ENCODE results near the gene SPAG7.

SPAG7 gene

DNA sequence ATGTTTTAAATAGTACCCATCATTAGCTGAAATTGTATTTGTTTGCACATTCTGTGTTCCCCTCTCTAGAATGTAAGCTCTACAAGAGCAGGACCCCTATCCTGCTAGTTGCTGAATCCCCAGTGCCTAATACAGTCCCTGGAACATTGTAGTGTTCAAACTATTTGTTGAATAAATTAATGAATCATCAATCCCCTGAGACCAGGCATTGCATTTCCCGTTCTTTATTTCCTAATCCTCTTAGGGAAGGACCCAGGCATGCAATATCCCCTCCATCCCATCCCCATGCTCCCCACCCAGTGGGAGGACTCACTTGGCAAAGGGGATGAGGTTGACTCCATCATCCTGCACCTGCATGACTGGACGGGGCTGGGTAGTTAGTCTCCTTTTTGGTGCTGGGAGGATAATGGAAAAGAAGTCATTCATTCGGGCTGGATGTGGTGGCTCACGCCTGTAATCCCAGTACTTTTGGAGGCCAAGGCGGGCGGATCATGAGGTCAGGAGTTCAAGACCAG lies 26.5 kb upstream of the SPAG7 start:
- ATAC-seq (replicated peaks; ENCODE audit: extremely low read depth, poor library complexity, severe bottlenecking), result no peak

DNA sequence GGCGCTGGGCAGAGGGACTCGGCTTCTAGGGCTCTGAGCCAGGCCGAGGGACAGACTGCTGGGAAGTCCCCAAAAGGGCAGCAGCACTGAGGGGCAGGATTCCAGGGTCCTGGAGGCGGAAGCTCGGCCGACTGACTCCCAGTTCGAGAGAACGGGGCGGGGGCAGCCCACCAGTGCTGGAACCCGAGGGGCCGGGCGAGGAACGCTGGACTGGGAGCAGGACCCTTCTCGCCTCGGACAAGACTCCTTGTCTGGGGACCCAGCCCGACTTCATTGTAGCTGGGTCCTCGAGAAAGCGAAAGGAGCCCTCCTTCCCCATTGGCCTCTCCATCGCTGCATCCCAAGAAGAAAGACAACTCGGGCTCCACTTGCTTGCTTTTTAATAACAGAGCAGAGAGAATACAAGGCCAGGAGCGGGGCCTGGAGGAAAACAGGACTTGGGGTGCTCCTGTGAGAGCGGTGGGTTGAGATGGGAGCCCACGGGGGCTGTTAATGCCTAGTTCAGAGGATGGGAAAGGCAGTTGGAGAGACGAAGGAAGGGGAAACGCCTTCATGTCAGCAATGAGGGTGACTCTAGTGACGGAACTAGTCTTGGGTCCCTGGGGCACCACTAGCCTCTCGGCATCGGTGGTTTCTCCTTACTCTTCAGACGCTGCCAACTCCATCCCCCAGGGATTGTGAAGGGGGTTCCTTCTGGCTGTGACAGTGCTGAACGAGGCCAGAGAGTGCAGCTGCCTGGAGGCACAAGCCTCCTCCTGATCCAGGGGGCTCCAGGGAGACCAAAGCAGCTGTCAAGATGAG lies 20.4 kb upstream of the SPAG7 start:
- Mint-ChIP-seq H3K36me3 (ENCODE audit: insufficient read depth) (peaks cover 5% of the 10 kb centered on the region), H3K4me1 (peaks cover 39% of the 10 kb centered on the region)

More for the DNA sequence above, 26.5 kb upstream of the SPAG7 start:
- H3K36me3 Mint-ChIP-seq (ENCODE audit: insufficient read depth), result peaks cover 8% of the 10 kb centered on the region
- peaks cover 30% of the 10 kb centered on the region for H3K4me1 Mint-ChIP-seq
- H3K27ac Mint-ChIP-seq (ENCODE audit: low read depth), result no peak overlapping the region
- H3K4me3 Mint-ChIP-seq, result no peak overlapping the region
- H3K9me3 Mint-ChIP-seq, result no peaks in the 10 kb centered on the region
- DNase-seq (ENCODE audit: low spot score in 2 of 2), result no peak
- no peaks in the 10 kb centered on the region for H3K27me3 Mint-ChIP-seq

DNA sequence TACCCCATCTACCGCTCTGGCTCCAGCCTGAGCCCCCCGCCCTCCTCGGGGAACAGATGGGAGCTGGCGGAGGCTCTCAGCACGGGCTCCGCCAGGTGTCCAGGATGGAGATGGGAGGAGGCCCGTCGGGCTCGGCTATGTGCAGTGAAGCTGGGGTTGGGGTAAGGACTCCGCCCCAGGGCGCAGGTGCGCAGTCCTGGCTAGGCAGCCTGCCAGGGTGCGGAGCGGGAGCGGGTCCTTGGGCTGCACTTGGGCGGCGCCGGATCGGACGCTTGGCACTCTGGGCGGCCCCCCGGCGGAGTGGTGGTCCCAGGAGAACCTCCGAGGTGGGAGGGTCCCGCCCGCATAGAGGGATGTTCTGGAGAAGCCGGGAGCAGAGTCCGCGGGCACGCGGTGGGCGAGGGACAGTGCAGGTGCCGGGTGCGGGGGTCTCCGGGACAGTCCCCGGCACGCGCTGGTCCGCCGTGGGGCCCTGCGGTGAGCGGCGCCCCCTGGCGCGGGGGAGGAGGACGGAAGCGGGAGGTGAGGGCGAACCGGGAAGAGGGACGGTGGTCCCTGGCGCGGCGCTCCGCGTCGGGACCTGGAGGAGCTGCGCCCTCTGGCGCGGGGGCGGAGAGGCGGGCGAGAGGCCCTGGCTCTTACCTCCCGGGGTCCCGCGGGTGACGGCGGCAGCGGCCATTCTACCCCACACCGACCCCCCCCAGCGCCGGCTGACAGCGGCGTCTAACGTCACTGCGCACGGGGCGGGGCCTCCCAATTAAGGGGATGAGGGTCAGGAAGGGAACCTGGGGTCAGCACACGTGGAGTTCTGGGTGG lies 19.5 kb upstream of the SPAG7 start, which contains the start of gene CAMTA2:
Gene CAMTA2 (minus strand): TSS at position 725 of the 816 bp plus-strand sequence. CDS start 1,453 bp downstream, outside the sequence.
- Mint-ChIP-seq H3K36me3 (ENCODE audit: insufficient read depth) (peaks cover 8% of the 10 kb centered on the region), H3K9me3 (no peaks in the 10 kb centered on the region), H3K27me3 (no peaks in the 10 kb centered on the region), H3K27ac (ENCODE audit: low read depth) (peak within 1 kb of the TSS; percentile 88), H3K4me1 (peaks cover 43% of the 10 kb centered on the region), H3K4me3 (peak within 1 kb of the TSS; percentile 91)
- DNase-seq (ENCODE audit: low spot score in 2 of 2) (peak; percentile 69 to 72), ATAC-seq (replicated peaks; ENCODE audit: extremely low read depth, poor library complexity, severe bottlenecking) (peak; percentile 90)

More for the DNA sequence above, 20.4 kb upstream of the SPAG7 start:
- ATAC-seq (replicated peaks; ENCODE audit: extremely low read depth, poor library complexity, severe bottlenecking), result peak; percentile 12
- Mint-ChIP-seq H3K27me3 (no peaks in the 10 kb centered on the region), H3K27ac (ENCODE audit: low read depth) (peak overlapping the region; percentile 88), H3K9me3 (no peaks in the 10 kb centered on the region), H3K4me3 (peak overlapping the region; percentile 91)
- DNase-seq (ENCODE audit: low spot score in 2 of 2), result peak in 1 of 2 donors; percentile 16

DNA sequence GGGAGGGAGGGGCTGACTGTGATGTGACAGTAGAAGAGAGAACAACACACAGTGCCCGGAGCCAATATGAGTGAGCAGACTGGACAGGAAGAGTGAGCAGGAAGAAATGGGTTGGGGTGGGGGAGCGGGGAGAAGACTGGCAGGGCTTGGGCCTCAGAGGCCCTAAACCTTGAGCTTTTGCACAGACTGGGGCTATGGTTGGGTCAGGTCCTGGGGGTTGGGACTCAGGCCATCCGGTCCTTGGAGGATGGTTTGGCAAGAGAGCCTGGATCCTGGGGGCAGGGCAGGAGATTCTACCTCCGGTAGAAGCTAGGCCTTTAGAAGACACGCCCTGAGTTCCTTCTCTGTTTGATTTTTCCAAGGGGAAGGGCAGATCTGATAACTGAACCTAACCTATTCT lies 18.8 kb upstream of the SPAG7 start:
- ATAC-seq (replicated peaks; ENCODE audit: extremely low read depth, poor library complexity, severe bottlenecking), result no peak
- Mint-ChIP-seq H3K36me3 (ENCODE audit: insufficient read depth) (peaks cover 9% of the 10 kb centered on the region), H3K4me1 (peaks cover 49% of the 10 kb centered on the region), H3K4me3 (peak overlapping the region; percentile 91), H3K27ac (ENCODE audit: low read depth) (peak overlapping the region; percentile 88), H3K9me3 (no peaks in the 10 kb centered on the region), H3K27me3 (no peaks in the 10 kb centered on the region)
- no peak for DNase-seq (ENCODE audit: low spot score in 2 of 2)

DNA sequence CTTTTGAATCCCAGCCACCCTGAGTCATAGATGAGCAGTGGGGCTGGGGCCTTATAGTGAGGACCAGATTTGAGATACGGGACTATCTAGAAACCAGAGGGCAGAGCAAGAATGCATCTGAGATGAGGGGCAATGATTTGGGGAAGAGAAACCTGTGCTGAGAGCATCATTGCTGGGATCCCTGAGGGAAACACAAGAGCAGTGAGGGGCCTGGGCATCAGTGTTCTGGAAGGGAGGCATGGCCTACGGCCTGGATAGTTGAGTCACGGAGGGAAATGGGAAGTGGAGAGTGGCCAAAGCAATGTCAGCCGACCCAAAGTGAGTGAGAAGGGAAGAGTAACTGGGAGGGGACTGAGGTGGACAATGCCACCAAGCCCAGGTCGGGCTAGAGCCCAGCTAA lies 14.7 kb upstream of the SPAG7 start:
- Mint-ChIP-seq H3K36me3 (ENCODE audit: insufficient read depth) (peaks cover 19% of the 10 kb centered on the region), H3K4me1 (peaks cover 37% of the 10 kb centered on the region), H3K4me3 (no peak overlapping the region), H3K27me3 (no peaks in the 10 kb centered on the region), H3K27ac (ENCODE audit: low read depth) (no peak overlapping the region), H3K9me3 (no peaks in the 10 kb centered on the region)
- no peak for DNase-seq (ENCODE audit: low spot score in 2 of 2)
- ATAC-seq (replicated peaks; ENCODE audit: extremely low read depth, poor library complexity, severe bottlenecking), result no peak

DNA sequence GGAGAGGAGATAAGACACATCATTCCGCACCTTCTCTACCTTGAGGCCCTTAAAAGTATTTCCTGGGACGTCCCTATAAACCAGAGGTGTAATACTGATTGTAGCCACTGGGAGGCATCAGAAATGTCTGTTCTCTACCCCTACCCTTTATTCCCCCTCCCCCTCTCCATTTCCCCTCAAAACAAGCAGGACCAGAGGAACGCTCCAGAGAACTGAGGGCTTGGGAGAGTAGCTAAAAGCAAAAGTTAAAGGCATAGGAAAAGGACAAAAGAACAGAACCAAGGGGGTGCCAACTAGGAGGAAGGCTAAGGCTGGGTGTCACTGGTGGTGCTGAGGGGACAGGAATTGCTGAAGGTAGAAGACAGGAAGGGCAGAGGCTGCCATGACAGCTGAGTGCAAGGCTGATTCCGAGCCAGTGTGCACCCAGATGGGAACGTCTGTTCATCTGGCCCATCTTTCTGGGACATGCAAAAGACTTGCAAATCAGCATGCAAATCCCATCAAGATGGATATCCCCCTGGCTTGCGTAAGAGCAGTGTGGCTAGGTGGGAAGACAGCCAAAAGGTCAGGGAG lies 13.1 kb upstream of the SPAG7 start:
- Mint-ChIP-seq H3K36me3 (ENCODE audit: insufficient read depth) (peaks cover 25% of the 10 kb centered on the region), H3K27me3 (no peaks in the 10 kb centered on the region), H3K9me3 (no peaks in the 10 kb centered on the region), H3K4me3 (no peak overlapping the region), H3K27ac (ENCODE audit: low read depth) (peak overlapping the region; percentile 40), H3K4me1 (peaks cover 24% of the 10 kb centered on the region)
- no peak for ATAC-seq (replicated peaks; ENCODE audit: extremely low read depth, poor library complexity, severe bottlenecking)
- peak in 1 of 2 donors; percentile 41 for DNase-seq (ENCODE audit: low spot score in 2 of 2)

DNA sequence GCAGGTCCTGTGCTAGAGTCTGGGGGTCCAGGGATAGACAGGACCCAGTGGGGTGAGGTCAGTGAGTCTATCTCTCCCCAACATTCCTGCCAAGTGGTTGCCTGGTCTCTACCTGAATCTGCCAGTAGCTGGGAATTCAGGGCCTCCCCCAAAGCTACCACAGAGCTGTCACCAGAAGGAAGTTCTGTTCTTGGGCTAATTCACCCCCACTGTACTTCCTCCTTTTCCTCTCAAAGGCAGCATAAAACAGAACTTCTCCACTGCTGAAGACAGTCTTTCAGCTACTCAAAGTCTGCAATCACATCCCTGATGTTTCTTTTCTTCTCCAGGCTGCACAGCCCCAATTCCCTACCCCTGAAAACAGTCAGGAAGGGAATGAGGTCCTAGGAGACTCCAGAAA lies 11.1 kb upstream of the SPAG7 start:
- Mint-ChIP-seq H3K4me3 (no peak overlapping the region), H3K36me3 (ENCODE audit: insufficient read depth) (peaks cover 32% of the 10 kb centered on the region), H3K9me3 (no peaks in the 10 kb centered on the region), H3K27me3 (no peaks in the 10 kb centered on the region), H3K27ac (ENCODE audit: low read depth) (peak overlapping the region; percentile 68), H3K4me1 (peaks cover 30% of the 10 kb centered on the region)
- DNase-seq (ENCODE audit: low spot score in 2 of 2) (no peak), ATAC-seq (replicated peaks; ENCODE audit: extremely low read depth, poor library complexity, severe bottlenecking) (no peak)

DNA sequence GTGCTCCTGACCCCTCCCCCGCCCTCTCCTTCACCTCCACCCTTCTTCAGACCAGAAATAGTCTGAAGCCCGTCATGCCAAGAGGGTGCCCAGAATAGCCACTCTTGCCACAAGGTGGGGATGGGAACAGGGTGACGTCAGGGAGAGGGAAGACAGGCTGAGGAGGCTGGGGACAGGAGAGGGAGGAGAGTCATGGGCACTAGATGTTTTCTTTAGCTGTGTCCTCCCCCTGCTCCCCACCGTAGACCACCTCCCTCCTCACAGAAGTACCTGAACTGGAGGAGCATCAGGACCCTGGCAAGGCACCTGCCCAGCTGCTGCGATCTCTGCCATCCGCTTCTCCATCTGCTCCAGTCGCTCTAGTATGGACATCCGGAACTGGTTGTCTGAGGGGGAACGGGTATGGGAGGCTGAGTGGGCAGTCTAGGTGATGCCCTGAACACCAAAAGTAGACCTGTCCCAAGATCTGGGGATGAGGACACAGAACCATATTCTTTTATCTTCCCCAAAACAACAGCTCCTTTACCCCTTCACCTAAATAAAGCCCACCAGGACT lies 6.6 kb upstream of the SPAG7 start:
- ATAC-seq (replicated peaks; ENCODE audit: extremely low read depth, poor library complexity, severe bottlenecking) (no peak), DNase-seq (ENCODE audit: low spot score in 2 of 2) (no peak)
- Mint-ChIP-seq H3K36me3 (ENCODE audit: insufficient read depth) (peaks cover 33% of the 10 kb centered on the region), H3K9me3 (no peaks in the 10 kb centered on the region), H3K27ac (ENCODE audit: low read depth) (no peak overlapping the region), H3K4me3 (no peak overlapping the region), H3K27me3 (no peaks in the 10 kb centered on the region), H3K4me1 (peaks cover 11% of the 10 kb centered on the region)

DNA sequence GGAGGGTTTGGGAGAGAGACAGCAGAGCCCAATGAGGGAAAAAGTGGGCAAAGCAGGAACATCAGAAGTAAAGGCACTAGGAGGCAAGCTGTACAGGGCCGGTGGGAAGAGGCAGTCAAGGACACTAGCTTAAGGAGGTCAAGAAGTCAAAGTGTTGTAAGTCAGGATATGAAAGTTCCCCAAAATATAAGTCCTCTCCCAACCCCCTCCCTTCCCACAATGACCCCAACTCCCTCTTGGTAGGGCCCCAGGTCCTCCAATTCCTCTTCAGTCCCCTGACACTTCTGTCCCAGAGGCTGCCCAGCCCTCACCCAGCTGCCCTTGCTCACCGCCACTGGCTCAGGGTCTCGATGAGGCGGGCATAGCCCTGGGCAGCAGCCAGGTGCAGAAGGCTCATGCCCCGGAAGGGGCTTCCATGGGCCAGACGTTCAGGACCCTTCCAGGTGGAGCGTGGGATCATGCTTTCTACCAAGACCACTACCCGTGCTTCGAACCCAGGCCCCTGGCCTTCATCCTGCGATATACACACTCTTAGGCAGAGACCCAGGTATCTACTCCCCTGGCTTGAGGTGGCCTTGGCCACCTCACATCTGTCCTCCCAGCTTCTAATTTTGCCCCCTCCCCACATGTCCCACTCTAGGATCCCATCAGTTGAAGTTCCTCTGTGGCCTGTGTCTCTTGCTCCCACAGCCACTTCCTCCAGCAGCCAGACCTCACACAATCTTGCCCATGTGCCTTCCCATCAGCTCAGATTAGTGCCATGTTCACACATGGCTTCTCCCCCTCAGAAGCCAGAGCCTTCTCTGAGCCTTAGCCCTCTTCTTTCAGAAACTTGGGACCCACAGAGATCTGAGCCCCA lies 5.9 kb upstream of the SPAG7 start:
- Mint-ChIP-seq H3K36me3 (ENCODE audit: insufficient read depth) (peaks cover 33% of the 10 kb centered on the region), H3K4me1 (peaks cover 11% of the 10 kb centered on the region), H3K27me3 (no peaks in the 10 kb centered on the region), H3K9me3 (no peaks in the 10 kb centered on the region), H3K27ac (ENCODE audit: low read depth) (no peak overlapping the region), H3K4me3 (no peak overlapping the region)
- no peak for DNase-seq (ENCODE audit: low spot score in 2 of 2)
- no peak for ATAC-seq (replicated peaks; ENCODE audit: extremely low read depth, poor library complexity, severe bottlenecking)

DNA sequence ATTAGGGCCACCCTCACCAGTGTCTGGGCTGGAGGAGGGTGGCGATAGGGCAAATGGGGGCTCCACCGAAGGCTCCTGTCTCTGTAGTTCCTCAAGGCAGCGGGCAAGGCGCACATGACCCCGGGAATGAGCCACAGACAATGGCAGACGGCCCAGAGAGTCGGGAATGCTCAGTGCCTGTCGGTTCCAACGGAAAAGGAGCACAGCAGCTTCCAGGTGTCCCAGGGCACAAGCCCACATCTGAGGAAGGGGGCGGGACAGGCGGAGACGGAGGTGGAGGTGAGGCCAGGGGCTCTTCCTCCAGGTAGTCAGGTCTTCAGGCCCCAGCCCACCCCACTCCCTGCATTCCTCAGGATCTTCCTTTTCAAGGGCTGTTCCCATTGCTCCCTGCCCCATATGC lies 5.1 kb upstream of the SPAG7 start:
- no peak overlapping the region for H3K27ac Mint-ChIP-seq (ENCODE audit: low read depth)
- H3K4me3 Mint-ChIP-seq, result no peak overlapping the region
- H3K27me3 Mint-ChIP-seq, result no peaks in the 10 kb centered on the region
- no peaks in the 10 kb centered on the region for H3K9me3 Mint-ChIP-seq
- no peak for DNase-seq (ENCODE audit: low spot score in 2 of 2)
- H3K4me1 Mint-ChIP-seq, result peaks cover 11% of the 10 kb centered on the region
- peaks cover 33% of the 10 kb centered on the region for H3K36me3 Mint-ChIP-seq (ENCODE audit: insufficient read depth)
- ATAC-seq (replicated peaks; ENCODE audit: extremely low read depth, poor library complexity, severe bottlenecking), result no peak

DNA sequence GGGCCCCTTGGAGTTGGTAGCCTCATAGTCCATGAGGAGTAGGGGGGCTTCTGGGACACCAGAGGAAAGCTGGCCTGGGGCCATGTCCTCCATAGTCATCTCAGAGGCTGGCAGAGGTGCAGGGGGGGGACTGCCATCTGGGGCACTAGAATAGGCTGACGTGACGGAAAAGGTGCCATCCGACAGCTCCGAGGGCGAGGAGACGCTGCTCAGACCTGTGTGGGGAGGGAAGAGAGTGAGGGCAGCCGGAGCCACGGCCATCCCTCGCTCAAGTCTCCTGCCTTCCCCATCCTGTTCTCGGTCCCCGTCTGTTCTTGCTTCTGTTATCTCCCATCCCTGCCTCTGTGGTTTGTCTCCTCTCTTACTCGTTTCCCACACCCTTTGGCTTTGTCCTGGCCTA lies 4.7 kb upstream of the SPAG7 start:
- DNase-seq (ENCODE audit: low spot score in 2 of 2), result no peak
- peaks cover 31% of the 10 kb centered on the region for H3K36me3 Mint-ChIP-seq (ENCODE audit: insufficient read depth)

More for the DNA sequence above, 4.7 kb upstream of the SPAG7 start:
- Mint-ChIP-seq H3K9me3 (no peaks in the 10 kb centered on the region), H3K4me3 (no peak overlapping the region), H3K27ac (ENCODE audit: low read depth) (no peak overlapping the region), H3K27me3 (no peaks in the 10 kb centered on the region), H3K4me1 (peaks cover 11% of the 10 kb centered on the region)
- ATAC-seq (replicated peaks; ENCODE audit: extremely low read depth, poor library complexity, severe bottlenecking), result no peak

All from central memory CD8-positive, alpha-beta T cell (primary cell).